A673 (cell line): ENCODE results near the gene PRKAR2A. TPM values are rescaled to one million over a fixed set of nuclear protein-coding genes. Genes with fewer than 3 reads are reported as not detected.
"Not testable (repeated sequence)": the region's sequence is repeated elsewhere in the genome, so short reads cannot be mapped to it uniquely, and the experiment has no call there.

Experiments used
- BruUV-seq: library from RNA; stranded (reverse); fragments of 400-500 nt; replicated peaks from 2 replicates; lab custom pipeline; 2021; lab: Mats Ljungman, UMichigan
- CTCF ChIA-PET: fragments of 300-600 bp; sonication (Branson Sonifier 250); formaldehyde crosslinking; loops from one replicate; lab custom pipeline; 2022; ENCODE audit warnings: antibody characterized with exemption; lab: Charles Lee
- POLR2A ChIA-PET: fragments of 300-600 bp; sonication (Branson Sonifier 250); formaldehyde crosslinking; loops from one replicate; lab custom pipeline; 2022; ENCODE audit warnings: antibody characterized with exemption; ENCODE audit not compliant: low non-redundant PET; lab: Charles Lee
- DNase-seq: peaks from one replicate; pipeline ENCODE4 v3.0.0-alpha.2; 2015; ENCODE audit warnings: low spot score
- H3K27ac ChIP-seq: fragments of 200-600 bp; sonication (generic); 2 replicates; pipeline ENCODE4 v1.5.1; 2016; ENCODE audit warnings: mixed run types, low read depth, mild to moderate bottlenecking, mixed read lengths, antibody characterized with exemption, low read length; ENCODE audit not compliant: poor library complexity, severe bottlenecking
- H3K27me3 ChIP-seq: fragments of 200-600 bp; sonication (generic); replicated peaks from 2 replicates; pipeline ENCODE4 v1.6.1; 2017; ENCODE audit warnings: mixed run types, low read depth, mild to moderate bottlenecking, mixed read lengths, antibody characterized with exemption, low read length; ENCODE audit not compliant: insufficient read depth, poor library complexity
- H3K36me3 ChIP-seq: fragments of 200-600 bp; sonication (generic); 2 replicates; pipeline ENCODE4 v1.6.1; 2016; ENCODE audit warnings: mixed run types, mild to moderate bottlenecking, mixed read lengths, antibody characterized with exemption, low read length; ENCODE audit not compliant: insufficient read depth, poor library complexity, severe bottlenecking
- H3K4me1 ChIP-seq: fragments of 200-600 bp; sonication (generic); 2 replicates; pipeline ENCODE4 v1.6.1; 2017; ENCODE audit warnings: mixed run types, mild to moderate bottlenecking, mixed read lengths, antibody characterized with exemption, low read length; ENCODE audit not compliant: insufficient read depth, poor library complexity, severe bottlenecking
- H3K4me3 ChIP-seq: fragments of 200-600 bp; sonication (generic); 2 replicates; pipeline ENCODE4 v1.5.1; 2016; ENCODE audit warnings: low read depth, mixed run types, mild to moderate bottlenecking, mixed read lengths, low read length; ENCODE audit not compliant: poor library complexity, severe bottlenecking
- H3K9me3 ChIP-seq: fragments of 200-600 bp; sonication (generic); 2 replicates; pipeline ENCODE4 v1.6.1; 2016; ENCODE audit warnings: mixed run types, low read depth, mild to moderate bottlenecking, mixed read lengths, antibody characterized with exemption, low read length; ENCODE audit not compliant: poor library complexity, severe bottlenecking
- CTCF ChIP-seq: fragments of 300-800, 200-600 bp; sonication (generic); conservative IDR thresholded peaks from 2 replicates; pipeline ENCODE4 v1.5.1; 2017; ENCODE audit warnings: low read depth, mild to moderate bottlenecking, antibody characterized with exemption, low read length, moderate library complexity, mixed read lengths
- EZH2 ChIP-seq: fragments of 200-600 bp; sonication (generic); IDR thresholded peaks from 2 replicates; pipeline ENCODE4 v1.6.1; 2017; ENCODE audit warnings: borderline replicate concordance, low read depth, mild to moderate bottlenecking, mixed read lengths, antibody characterized with exemption, low read length; ENCODE audit not compliant: poor library complexity, severe bottlenecking
- intact Hi-C: fragments of 100-400 bp; cut with micrococcal nuclease; formaldehyde crosslinking; loops from one replicate; pipeline ENCODE4 v1.10.0; 2022; ENCODE audit not compliant: unreplicated experiment
- total RNA-seq: library from RNA; stranded (reverse); gene quantifications from 2 replicates; pipeline ENCODE4 v1.2.3, GENCODE V29; 2021

PRKAR2A gene
- total RNA-seq, 1 experiment from 2014 or later, result 35.8 TPM

GRCh38 chr3:48759531-48759930 lies 88.1 kb downstream of the PRKAR2A start:
- H3K4me1 ChIP-seq, intact Hi-C loops, DNase-seq, H3K27me3 ChIP-seq, H3K4me3 ChIP-seq, BruUV-seq, POLR2A ChIA-PET, CTCF ChIA-PET, H3K9me3 ChIP-seq, H3K27ac ChIP-seq, H3K36me3 ChIP-seq: not testable (repeated sequence)

GRCh38 chr3:48759071-48759470 lies 88.6 kb downstream of the PRKAR2A start:
- no peak for TF ChIP-seq EZH2
- no peak for TF ChIP-seq CTCF
- Histone ChIP-seq H3K9me3 (no peaks in the 10 kb centered on the region), H3K27ac (no peak overlapping the region), H3K4me1 (no peaks in the 10 kb centered on the region), H3K4me3 (no peak overlapping the region), H3K27me3 (no peaks in the 10 kb centered on the region), H3K36me3 (no peaks in the 10 kb centered on the region)
- POLR2A ChIA-PET, result no interaction called here
- BruUV-seq, result no TSS peak
- intact Hi-C loops, result no loop called here
- DNase-seq, result no peak
- CTCF ChIA-PET, result no interaction called here

GRCh38 chr3:48756640-48757039 lies 91.0 kb downstream of the PRKAR2A start:
- H3K27me3 ChIP-seq, result no peaks in the 10 kb centered on the region
- no TSS peak for BruUV-seq
- no peak for DNase-seq
- ChIA-PET CTCF (interaction anchor here (0.6 kb wide), 1 partner anchor 251 kb away, joined by 3 read pairs; no protein-coding TSS in a partner anchor), POLR2A (interaction anchor here (0.7 kb wide), 1 partner anchor 1330 kb away, joined by 4 read pairs; no protein-coding TSS in a partner anchor)
- H3K4me1 ChIP-seq, result no peaks in the 10 kb centered on the region
- H3K9me3 ChIP-seq, result no peaks in the 10 kb centered on the region
- no peak for TF ChIP-seq CTCF
- TF ChIP-seq EZH2, result no peak
- no peak overlapping the region for H3K27ac ChIP-seq
- no peaks in the 10 kb centered on the region for H3K36me3 ChIP-seq
- intact Hi-C loops, result no loop called here
- no peak overlapping the region for H3K4me3 ChIP-seq

GRCh38 chr3:48750856-48751255 lies 96.8 kb downstream of the PRKAR2A start:
- Histone ChIP-seq H3K27me3 (no peaks in the 10 kb centered on the region), H3K4me1 (no peaks in the 10 kb centered on the region), H3K9me3 (no peaks in the 10 kb centered on the region), H3K27ac (no peak overlapping the region), H3K36me3 (peaks cover 2% of the 10 kb centered on the region), H3K4me3 (no peak overlapping the region)
- DNase-seq, result no peak
- ChIA-PET POLR2A (no interaction called here), CTCF (no interaction called here)
- intact Hi-C loops, result no loop called here
- no TSS peak for BruUV-seq
- TF ChIP-seq CTCF, result no peak
- TF ChIP-seq EZH2, result no peak
